HG03520 (cell line): ENCODE results near the gene LSM2.
A peak's percentile ranks its signal among the peaks of the same experiment; 100 is the strongest.

Experiments
- ATAC-seq: cut with Tn5 transposase; IDR thresholded peaks from one replicate; pipeline ENCODE4 v1.9.1; 2021; ENCODE audit warnings: mild to moderate bottlenecking, moderate library complexity; ENCODE audit not compliant: unreplicated experiment

Gene LSM2

GRCh38 chr6:31777667-31778050, 29.1 kb downstream of the LSM2 start:
- no peak for ATAC-seq

- ATAC-seq: peak; percentile 60
Observed at GRCh38 chr6:31776989-31777666, 29.6 kb downstream of the LSM2 start, which contains the start of gene VWA7. Gene VWA7 (minus strand): TSS chr6:31777328. CDS start chr6:31776779, 549 bp downstream.

- no peak for ATAC-seq
Observed at GRCh38 chr6:31776485-31776988, 30.2 kb downstream of the LSM2 start.

DNA sequence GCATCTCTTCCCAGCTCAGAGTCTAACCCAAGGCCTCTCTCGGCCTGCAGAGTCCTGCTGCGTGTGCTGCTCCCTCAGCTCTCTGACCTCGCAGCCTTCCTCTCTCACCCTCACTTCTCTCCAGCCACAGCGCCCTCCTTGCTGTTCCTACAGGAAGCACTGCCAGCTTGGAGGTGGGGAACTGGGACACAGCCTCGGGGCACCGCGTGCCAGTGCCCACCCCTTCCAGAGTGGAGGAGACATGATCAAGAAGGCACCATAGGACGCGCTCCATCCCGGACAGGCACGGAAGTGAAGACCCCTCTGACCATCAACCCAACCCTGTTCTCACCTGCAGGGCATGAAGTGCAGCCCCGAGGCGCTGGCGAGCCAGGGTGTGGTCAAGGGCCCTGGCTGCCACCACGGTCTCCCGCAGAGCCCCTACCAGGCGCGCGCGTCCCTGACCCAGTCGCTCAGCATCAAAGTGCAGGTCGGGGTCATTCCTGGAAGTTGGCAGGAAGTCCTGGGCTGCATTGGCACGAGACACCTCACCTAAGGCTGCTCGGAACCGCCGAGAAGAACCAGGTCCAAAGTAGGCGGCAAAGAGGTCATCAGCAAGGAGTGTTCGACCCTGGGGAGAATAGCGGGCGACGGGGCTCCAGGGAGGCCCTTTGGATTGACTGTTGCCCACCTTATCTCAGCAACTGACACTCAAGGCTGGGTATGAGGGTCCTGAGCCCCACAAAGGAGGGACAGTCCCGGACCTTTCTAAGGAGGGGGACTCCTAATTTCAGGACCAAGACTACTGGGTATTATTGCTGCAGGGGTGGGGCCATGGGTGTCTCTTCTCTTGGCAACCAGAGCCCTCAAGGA, 30.9 kb downstream of the LSM2 start:
- no peak for ATAC-seq

GRCh38 chr6:31775184-31775583, 31.6 kb downstream of the LSM2 start:
- ATAC-seq: no peak

DNA sequence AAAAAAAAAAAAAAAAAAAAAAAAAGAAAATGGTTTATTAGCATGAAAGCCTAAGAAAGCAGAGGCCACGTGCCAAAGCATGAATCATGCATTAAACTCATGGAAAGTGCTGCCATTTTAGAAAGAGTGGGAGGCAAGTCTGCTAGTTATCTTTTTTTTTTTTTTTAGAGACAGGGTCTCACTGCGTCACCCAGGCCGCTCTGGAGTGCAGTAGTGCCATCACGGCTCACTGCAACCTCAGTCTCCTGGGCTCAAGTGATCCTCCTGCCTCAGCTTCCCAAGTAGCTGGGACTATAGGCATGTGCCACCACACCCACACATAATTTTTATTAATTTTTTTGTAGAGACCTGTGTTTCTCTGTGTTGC, 34.8 kb downstream of the LSM2 start:
- ATAC-seq: no peak

DNA sequence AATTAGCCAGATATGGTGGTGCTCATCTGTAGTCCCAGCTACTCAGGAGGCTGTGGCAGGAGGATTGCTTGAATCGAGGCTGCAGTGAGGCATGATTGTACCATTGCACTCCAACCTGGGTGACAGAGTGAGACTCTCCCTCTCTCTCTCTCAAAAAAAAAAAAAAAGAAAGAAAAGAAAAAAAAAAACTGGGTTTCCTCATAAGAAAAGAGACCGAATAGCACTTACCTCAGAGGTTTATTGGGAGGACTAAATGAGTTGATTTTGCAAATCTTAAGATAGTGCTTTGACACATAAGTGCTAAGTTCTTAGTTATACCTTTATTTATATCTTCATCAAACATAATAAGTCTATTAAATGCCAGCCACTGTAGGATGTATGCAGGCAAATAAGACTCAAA, 35.9 kb downstream of the LSM2 start:
- ATAC-seq: no peak

- ATAC-seq: no peak
Observed at GRCh38 chr6:31769684-31770371, 36.9 kb downstream of the LSM2 start.

- no peak for ATAC-seq
Observed at GRCh38 chr6:31768363-31769257, 38.2 kb downstream of the LSM2 start.

DNA sequence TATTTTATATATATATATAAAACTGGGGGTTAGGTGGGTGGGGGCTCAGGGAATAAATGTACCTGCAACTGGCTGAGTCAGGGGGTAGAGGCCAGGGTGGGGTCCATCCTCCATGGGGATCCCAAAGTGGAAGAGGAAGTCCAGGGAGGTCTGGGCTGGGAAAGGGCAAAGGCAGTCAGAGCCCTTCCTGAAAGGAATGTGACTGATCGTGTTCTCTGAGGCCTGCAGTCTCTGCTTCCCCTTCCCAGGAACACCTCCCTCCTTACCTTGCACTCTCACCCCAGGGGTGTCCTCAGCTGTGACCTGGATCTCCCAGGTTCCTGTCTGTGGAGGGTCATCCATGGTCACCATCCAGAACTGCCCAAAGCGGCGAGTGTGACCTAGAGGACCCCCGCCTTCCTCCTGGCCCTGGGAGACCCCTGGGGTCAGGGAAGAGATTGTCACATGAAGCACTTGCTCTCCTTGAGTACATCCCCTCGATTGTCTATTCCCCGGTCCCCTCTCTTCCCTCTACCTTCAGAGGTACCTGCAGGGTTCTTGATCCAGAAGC, 39.6 kb downstream of the LSM2 start:
- ATAC-seq: no peak

DNA sequence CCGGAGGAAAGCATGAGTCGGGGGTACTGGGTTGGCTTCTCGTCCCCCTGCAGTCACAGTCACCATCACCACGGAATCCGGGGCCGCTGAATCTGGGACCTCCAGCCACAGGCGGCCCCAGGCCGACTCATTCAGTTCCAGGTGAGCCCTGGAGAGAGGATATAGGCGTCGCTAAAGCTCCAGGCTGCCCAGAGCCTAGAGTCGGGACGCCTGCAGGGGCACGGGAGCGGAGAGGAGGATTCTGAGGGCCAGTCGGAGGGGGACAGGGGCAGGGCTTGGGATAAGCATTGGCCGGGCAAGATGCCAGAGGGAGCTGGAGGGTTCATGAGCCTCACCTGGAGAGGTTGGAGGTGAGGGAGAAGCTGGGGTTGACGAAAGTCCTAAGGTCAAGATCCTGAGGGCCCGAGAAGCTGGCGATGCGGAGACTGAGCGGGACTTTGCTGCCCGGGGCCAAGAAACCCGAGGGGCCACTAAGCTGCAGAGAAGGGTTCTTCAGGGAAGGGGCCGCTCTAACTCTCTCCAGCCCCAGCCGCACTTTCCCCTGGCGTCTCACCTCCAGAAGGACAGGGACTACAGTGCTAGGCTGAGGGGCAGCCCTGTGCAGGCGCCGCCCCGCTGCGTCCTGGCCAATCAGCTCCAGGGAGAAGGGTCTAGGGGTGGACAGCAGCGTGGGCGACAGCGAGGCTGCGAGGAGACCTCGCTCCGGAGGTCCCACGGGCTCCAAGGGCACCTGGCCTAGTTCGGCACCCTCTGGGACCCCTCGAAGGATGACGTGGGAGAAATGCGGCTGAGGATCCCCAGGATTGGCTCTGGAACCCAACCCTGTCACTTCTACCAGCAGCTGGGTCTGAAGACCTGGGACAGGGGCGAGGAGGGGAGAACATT, 40.6 kb downstream of the LSM2 start:
- no peak for ATAC-seq

- ATAC-seq: no peak
Observed at GRCh38 chr6:31765559-31765909, 41.2 kb downstream of the LSM2 start.

- no peak for ATAC-seq
Observed at GRCh38 chr6:31764198-31764597, 42.6 kb downstream of the LSM2 start.

DNA sequence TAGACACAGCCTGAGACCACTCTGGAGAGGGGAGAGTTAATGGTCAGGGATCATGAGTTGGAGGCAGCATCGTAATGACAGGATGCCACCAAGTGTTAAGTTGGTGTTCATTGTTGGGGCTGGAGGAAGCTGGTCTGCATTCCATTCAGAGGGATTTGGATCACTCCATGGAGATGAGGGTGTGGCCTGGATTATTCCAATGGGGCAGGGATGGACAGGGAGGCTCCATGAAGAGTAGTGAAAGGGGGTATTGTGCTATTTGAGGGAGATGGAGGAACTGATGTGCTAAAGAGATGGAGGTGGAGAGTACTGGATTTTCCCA, 43.2 kb downstream of the LSM2 start:
- ATAC-seq: no peak

- no peak for ATAC-seq
Observed at GRCh38 chr6:31762878-31763618, 43.7 kb downstream of the LSM2 start.

DNA sequence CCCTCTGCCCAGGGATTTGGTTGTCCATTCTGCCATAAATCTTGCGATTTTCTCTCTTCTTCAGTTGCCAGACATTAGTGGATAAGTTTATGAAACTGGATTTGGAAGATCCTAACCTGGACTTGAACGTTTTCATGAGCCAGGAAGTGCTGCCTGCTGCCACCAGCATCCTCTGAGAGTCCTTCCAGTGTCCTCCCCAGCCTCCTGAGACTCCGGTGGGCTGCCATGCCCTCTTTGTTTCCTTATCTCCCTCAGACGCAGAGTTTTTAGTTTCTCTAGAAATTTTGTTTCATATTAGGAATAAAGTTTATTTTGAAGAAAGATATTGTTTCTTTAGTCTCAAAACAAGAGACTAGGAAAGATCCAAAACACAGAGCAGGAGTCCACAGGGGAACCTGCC, 44.4 kb downstream of the LSM2 start, which contains the start of gene SAPCD1:
TSS of gene SAPCD1 (plus strand) at position 301 of the 400 bp plus-strand sequence. CDS start 399 bp downstream, outside the sequence.
- no peak for ATAC-seq

GRCh38 chr6:31761343-31761742, 45.4 kb downstream of the LSM2 start:
- ATAC-seq: no peak

- no peak for ATAC-seq
Observed at GRCh38 chr6:31760790-31761189, 46.0 kb downstream of the LSM2 start.

- no peak for ATAC-seq
Observed at GRCh38 chr6:31758281-31758680, 48.5 kb downstream of the LSM2 start.
